GM21619 (cell line): Measurements from ENCODE around the gene SLC4A9.

Experiments used
- ATAC-seq: cut with Tn5 transposase; IDR thresholded peaks from one replicate; pipeline ENCODE4 v1.9.1; 2021; ENCODE audit not compliant: unreplicated experiment

Gene SLC4A9

GRCh38 chr5:140360101-140360500 is at the start of gene SLC4A9:
Gene SLC4A9, plus strand, starts transcription at chr5:140360194. Its CDS starts 43 bp downstream, at chr5:140360237.
- ATAC-seq = no peak

- no peak for ATAC-seq
Observed at GRCh38 chr5:140310434-140310833, 49.6 kb upstream of the SLC4A9 start.

- no peak for ATAC-seq
Observed at GRCh38 chr5:140311011-140311467, 49.0 kb upstream of the SLC4A9 start.

- no peak for ATAC-seq
Observed at GRCh38 chr5:140312067-140312790, 47.8 kb upstream of the SLC4A9 start.

GRCh38 chr5:140312791-140313189 is 47.2 kb upstream of the SLC4A9 start:
- ATAC-seq = no peak

GRCh38 chr5:140317859-140318258 is 42.1 kb upstream of the SLC4A9 start:
- no peak for ATAC-seq

- ATAC-seq = no peak
Observed at GRCh38 chr5:140318792-140319191, 41.2 kb upstream of the SLC4A9 start.

GRCh38 chr5:140319833-140320232 is 40.2 kb upstream of the SLC4A9 start:
- no peak for ATAC-seq

- ATAC-seq = no peak
Observed at GRCh38 chr5:140321796-140322195, 38.2 kb upstream of the SLC4A9 start.

- ATAC-seq = no peak
Observed at GRCh38 chr5:140322751-140323731, 37.0 kb upstream of the SLC4A9 start.

- ATAC-seq = no peak
Observed at GRCh38 chr5:140324041-140324600, 35.9 kb upstream of the SLC4A9 start.

- no peak for ATAC-seq
Observed at GRCh38 chr5:140324617-140325241, 35.3 kb upstream of the SLC4A9 start.

GRCh38 chr5:140325486-140325885 is 34.5 kb upstream of the SLC4A9 start:
- no peak for ATAC-seq

- ATAC-seq = no peak
Observed at GRCh38 chr5:140327589-140327988, 32.4 kb upstream of the SLC4A9 start.

GRCh38 chr5:140328036-140328764 is 31.8 kb upstream of the SLC4A9 start:
- no peak for ATAC-seq

- ATAC-seq = no peak
Observed at GRCh38 chr5:140329739-140330481, 30.1 kb upstream of the SLC4A9 start.

GRCh38 chr5:140331638-140332037 is 28.4 kb upstream of the SLC4A9 start:
- ATAC-seq = no peak

- ATAC-seq = no peak
Observed at GRCh38 chr5:140336388-140336787, 23.6 kb upstream of the SLC4A9 start.

GRCh38 chr5:140337880-140338279 is 22.1 kb upstream of the SLC4A9 start:
- no peak for ATAC-seq

- ATAC-seq = no peak
Observed at GRCh38 chr5:140338336-140338735, 21.7 kb upstream of the SLC4A9 start.
